ENCODE measurements around the gene C19orf44.
"Not testable (repeated sequence)": the region's sequence is repeated elsewhere in the genome, so short reads cannot be mapped to it uniquely, and the experiment has no call there.

The C19orf44 gene

DNA sequence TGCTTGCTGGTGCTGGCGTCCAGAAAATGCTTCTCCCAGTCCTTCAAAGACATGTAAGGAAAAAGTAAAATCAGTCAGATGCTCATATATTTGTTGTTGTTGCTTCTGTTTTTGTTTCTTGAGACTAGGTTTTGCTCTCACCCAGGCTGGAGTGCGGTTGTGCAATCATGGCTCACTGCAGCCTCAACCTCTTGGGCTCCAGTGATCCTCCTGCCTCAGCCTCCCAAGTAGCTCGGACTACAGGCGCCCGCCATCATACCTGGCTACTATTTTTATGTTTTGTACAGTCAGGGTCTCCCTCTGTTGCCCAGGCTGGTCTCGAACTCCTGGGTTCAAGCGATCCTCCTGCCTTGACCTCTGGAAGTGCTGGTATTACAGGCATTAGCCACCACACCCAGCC is 13.4 kb upstream of the C19orf44 start:
- TF ChIP-seq, protein P1, sequence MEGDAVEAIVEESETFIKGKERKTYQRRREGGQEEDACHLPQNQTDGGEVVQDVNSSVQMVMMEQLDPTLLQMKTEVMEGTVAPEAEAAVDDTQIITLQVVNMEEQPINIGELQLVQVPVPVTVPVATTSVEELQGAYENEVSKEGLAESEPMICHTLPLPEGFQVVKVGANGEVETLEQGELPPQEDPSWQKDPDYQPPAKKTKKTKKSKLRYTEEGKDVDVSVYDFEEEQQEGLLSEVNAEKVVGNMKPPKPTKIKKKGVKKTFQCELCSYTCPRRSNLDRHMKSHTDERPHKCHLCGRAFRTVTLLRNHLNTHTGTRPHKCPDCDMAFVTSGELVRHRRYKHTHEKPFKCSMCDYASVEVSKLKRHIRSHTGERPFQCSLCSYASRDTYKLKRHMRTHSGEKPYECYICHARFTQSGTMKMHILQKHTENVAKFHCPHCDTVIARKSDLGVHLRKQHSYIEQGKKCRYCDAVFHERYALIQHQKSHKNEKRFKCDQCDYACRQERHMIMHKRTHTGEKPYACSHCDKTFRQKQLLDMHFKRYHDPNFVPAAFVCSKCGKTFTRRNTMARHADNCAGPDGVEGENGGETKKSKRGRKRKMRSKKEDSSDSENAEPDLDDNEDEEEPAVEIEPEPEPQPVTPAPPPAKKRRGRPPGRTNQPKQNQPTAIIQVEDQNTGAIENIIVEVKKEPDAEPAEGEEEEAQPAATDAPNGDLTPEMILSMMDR (conservative IDR thresholded peaks at IDR 0.05; ENCODE audit: low read depth, low read length) = no peak
- DNase-seq (ENCODE audit: low read depth) = no peak
- no peak overlapping the region for H3K4me3 ChIP-seq (ENCODE audit: low read depth, low read length)

DNA sequence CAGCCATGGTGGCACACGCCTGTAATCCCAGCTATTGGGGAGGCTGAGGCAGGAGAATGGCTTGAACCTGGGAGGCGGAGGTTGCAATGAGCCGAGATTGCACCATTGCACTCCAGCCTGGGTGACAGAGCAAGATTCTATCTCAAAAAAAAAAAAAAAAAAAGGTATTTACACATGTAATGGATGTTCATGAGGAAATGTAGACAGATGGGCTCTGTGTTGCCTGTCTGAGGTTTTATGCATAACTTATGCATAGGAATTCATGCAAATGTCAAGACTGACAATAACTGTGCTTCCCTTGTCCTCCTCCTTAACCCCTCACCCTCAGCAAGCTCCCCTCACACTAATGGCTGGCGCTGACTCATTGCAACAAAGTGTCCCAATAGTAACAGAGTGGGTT is 9.7 kb upstream of the C19orf44 start:
- H3K4me3 ChIP-seq (ENCODE audit: low read depth, low read length) = not testable (repeated sequence)
- DNase-seq (ENCODE audit: low read depth) = peak; percentile 18

GRCh38 chr19:16496613-16496983 is 404 bp downstream of the C19orf44 start:
- TF ChIP-seq, protein P1 (conservative IDR thresholded peaks at IDR 0.05; ENCODE audit: low read depth, low read length) = no peak

DNA sequence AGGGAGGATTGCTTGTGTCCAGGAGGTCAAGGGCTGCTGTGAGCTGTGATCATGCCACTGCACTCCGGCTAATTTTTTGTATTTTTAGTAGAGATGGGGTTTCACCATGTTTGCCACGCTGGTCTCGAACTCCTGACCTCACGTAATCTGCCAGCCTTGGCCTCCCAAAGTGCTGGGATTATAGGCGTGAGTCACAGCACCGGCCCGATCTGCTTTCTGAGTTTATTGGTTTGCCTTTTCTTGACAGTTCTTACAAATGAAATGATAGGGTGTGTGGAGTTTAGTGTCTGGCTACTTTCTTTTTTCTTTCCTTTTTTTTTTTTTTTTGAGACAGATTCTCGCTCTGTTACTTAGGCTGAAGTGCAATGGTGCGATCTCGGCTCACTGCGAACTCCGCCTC is 848 bp downstream of the C19orf44 start:
- H3K4me3 ChIP-seq (ENCODE audit: low read depth, low read length) = peak overlapping the region; percentile 90
- TF ChIP-seq, protein P1 (conservative IDR thresholded peaks at IDR 0.05; ENCODE audit: low read depth, low read length) = no peak
- no peak for DNase-seq (ENCODE audit: low read depth)

More at GRCh38 chr19:16496613-16496983, 404 bp downstream of the C19orf44 start:
- DNase-seq (ENCODE audit: low read depth) = peak; percentile 47
- peak overlapping the region; percentile 90 for H3K4me3 ChIP-seq (ENCODE audit: low read depth, low read length)

- no peak for DNase-seq (ENCODE audit: low read depth)
- no peak overlapping the region for H3K4me3 ChIP-seq (ENCODE audit: low read depth, low read length)
- TF ChIP-seq, protein P1 (conservative IDR thresholded peaks at IDR 0.05; ENCODE audit: low read depth, low read length) = no peak
Measured at GRCh38 chr19:16497837-16498236, 1.6 kb downstream of the C19orf44 start.

DNA sequence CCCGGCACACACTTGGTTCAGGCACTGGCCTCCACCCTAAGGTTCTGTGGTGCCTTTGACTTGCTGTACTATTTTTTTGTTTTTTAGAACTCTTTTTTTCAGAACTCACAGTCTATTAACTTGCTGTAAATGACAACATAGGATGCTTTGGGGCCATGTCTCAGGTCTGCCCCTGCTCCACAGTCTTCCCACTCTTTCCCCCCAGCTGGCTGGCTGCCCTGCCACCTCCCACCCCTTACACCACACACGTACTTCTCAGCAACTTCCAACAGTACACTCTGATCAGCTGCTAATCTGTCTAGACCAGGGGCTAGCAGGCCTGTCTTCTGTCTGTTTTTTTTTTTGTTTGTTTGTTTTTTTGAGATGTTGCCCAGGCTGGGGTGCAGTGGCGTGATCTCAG is 8.1 kb downstream of the C19orf44 start:
- TF ChIP-seq, protein P1 (conservative IDR thresholded peaks at IDR 0.05; ENCODE audit: low read depth, low read length) = no peak
- no peak for DNase-seq (ENCODE audit: low read depth)
- no peak overlapping the region for H3K4me3 ChIP-seq (ENCODE audit: low read depth, low read length)

GRCh38 chr19:16506161-16506560 is 10.0 kb downstream of the C19orf44 start:
- not testable (repeated sequence) for DNase-seq (ENCODE audit: low read depth); H3K4me3 ChIP-seq (ENCODE audit: low read depth, low read length)

- TF ChIP-seq, protein P1 (conservative IDR thresholded peaks at IDR 0.05; ENCODE audit: low read depth, low read length) = no peak
- DNase-seq (ENCODE audit: low read depth) = no peak
- H3K4me3 ChIP-seq (ENCODE audit: low read depth, low read length) = no peak overlapping the region
Measured at GRCh38 chr19:16506961-16507360, 10.8 kb downstream of the C19orf44 start.
